CD4-positive, alpha-beta T cell treated with Interferon gamma for 1 hour (primary cell): ENCODE measurements around the gene PPP2R3A.
A peak's percentile ranks its signal among the peaks of the same experiment; 100 is the strongest.
"Not testable (repeated sequence)": the region's sequence is repeated elsewhere in the genome, so short reads cannot be mapped to it uniquely, and the experiment has no call there.

ENCODE experiments used
- DNase-seq: peaks from one replicate; pipeline ENCODE4 v3.0.0-alpha.2; 2020

PPP2R3A gene, protein sequence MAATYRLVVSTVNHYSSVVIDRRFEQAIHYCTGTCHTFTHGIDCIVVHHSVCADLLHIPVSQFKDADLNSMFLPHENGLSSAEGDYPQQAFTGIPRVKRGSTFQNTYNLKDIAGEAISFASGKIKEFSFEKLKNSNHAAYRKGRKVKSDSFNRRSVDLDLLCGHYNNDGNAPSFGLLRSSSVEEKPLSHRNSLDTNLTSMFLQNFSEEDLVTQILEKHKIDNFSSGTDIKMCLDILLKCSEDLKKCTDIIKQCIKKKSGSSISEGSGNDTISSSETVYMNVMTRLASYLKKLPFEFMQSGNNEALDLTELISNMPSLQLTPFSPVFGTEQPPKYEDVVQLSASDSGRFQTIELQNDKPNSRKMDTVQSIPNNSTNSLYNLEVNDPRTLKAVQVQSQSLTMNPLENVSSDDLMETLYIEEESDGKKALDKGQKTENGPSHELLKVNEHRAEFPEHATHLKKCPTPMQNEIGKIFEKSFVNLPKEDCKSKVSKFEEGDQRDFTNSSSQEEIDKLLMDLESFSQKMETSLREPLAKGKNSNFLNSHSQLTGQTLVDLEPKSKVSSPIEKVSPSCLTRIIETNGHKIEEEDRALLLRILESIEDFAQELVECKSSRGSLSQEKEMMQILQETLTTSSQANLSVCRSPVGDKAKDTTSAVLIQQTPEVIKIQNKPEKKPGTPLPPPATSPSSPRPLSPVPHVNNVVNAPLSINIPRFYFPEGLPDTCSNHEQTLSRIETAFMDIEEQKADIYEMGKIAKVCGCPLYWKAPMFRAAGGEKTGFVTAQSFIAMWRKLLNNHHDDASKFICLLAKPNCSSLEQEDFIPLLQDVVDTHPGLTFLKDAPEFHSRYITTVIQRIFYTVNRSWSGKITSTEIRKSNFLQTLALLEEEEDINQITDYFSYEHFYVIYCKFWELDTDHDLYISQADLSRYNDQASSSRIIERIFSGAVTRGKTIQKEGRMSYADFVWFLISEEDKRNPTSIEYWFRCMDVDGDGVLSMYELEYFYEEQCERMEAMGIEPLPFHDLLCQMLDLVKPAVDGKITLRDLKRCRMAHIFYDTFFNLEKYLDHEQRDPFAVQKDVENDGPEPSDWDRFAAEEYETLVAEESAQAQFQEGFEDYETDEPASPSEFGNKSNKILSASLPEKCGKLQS (N-terminal part only)

DNA sequence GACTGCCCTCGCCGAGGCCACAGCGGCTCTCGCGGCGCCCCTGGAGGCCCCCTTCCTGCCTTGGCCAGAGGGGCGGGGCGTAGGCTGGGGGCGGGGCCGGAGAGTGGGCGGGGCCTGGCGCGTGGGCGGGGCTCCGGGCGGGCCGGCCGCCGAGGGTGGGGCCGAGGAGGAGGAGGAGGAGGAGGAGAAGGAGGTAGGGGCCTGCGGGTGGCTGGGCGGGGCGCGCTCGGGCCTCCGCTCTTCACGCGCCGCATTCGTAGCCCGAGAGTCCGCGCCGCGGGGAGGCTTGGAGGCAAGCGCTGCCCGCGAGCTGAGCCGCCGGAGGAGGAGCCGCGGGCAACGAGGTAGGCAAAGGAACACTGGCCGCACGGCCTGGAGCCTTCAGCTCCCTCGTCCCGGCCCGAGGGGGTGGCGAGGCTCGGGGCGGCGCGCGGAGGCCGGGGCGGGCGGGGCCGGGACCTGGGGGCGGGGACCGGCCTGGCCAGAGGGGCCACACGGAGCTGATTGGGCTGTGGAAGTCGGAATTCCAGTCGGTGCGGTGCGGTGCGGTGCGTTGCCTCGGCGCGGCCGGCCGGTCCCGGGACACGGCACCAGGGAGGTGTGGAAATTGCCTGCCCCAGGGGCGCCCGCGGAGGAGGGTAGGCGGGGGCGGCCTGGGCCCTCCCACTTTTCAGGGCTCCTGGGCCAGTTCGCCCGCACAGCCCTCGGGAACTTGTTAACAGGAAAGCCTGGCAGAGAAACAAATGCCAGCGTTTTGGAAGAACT is at the start of gene PPP2R3A:
Gene PPP2R3A (plus strand): TSS at position 223 of the 765 bp plus-strand sequence. CDS start 35,771 bp downstream, outside the sequence.
- peak; percentile 79 for DNase-seq

DNA sequence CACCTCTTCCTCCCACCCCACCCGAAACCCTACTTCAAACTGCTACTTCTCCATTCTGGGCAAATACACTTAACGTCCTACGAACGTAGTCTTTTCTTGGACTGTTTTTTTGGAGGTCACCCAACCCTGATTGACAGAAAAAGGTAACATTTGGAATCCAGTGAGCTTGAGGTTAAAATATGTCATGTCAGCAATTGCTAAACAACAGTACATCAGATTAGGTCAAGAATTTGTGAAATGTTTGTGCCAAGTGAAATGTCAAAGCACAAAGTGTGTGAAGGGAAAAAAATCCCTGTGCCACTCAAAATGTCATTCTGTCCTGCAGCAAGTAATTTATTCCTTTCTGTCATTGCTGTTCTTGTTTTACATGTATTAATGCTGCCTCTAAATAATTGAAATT is 49.2 kb upstream of the PPP2R3A start:
- no peak for DNase-seq

DNA sequence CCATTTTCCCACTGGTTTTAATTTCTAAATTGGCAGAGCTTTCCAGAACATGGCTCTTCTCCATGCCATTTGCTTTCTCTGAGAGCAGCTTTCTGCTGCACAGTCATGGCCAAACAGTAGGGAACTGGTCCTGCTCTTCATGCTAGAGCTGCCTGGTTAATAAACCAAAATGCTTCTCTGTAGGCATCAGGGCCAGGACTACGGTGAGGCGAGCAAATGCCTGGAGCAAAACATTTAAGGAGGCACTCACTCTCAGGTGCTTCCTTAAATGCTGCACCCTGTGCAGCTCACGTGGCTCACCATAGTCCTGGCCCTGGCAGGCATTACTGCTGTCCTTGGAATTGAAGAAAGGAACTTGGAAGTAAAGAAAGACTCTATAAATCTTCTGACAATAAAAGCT is 48.5 kb upstream of the PPP2R3A start:
- DNase-seq, result no peak

DNA sequence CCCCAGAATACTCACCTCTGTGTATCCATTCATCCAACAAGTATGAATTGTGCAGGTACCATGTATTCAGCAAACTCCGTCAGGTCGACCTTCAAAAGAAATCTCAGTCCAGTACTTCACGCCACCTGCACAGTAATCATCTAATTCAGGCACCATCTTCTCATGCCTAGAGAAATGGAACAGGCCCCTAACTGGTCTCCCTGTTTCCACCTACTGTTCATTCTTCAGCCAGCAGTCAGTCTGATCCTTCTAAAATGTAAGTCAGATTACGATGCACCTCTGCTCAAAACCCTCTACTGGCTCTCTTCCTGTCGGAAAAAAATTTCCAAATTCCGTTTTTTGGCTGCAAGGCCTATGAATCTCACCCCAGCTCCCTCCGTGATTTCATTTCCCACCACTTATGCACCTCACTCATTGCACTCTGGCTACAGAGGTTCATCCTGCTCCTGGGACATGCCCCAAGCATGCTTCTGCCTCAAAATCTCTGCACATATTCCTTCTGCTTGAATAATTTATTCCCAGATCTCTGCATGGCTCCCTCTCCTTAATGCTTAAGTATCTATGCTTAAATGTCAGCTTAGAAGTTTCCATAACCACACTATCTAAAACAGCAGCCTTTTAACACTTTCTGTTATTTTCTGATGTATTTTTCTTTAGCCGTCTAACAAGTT is 47.5 kb upstream of the PPP2R3A start:
- DNase-seq, result no peak

DNA sequence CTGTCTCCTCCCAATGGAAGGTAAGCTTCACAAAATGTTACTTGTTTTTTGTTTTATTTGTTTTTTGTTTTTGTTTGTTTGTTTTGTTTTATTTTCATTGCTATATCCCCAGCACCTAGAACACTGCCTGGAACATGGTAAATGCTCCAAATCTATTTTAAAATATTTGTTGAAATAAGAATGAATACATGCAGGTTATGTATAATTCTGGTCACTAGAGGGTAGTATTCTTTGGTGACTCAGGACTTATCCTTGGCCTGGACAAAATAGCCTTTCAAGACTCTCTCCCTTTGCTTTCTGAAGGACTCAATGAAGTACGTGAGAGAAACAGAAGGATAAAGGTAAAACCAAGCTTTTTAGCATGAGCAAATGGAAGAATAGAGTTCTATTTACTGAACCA is 46.9 kb upstream of the PPP2R3A start:
- no peak for DNase-seq

DNA sequence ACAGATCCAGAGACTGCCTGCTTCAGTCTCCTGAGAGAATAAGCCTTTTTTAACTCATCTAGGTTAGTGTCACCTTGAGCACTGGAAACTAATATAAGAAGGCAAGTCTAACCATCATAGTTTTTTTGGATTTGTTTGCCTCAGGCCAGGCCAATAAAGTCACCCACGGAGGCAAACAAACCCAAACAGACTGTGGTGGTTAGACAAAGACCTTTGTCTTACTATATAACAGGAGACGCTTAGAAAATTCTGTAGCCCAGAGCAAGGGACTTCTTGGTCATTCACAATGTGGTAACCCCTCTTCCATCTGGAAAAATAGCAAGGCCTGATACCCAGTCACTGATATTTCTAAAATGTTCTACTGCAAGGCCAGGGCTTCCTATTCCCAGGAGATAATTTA is 45.3 kb upstream of the PPP2R3A start:
- DNase-seq, result no peak

DNA sequence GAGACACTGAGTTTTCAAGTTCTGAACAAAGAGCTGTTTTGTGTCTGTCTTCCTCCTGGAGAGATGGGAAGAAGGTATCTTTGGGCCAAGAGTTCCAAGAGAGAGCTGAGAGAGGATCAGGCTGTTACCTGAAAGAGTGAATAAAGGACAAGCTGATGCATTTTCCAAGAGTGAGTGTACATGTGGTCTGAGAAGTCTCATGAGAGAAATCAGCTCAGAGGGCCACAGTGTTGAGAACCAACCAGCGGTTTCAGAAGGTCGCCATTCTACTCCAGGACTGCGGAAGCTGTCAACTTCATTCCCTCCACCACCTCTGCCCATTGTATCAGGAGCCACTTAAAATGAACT is 42.7 kb upstream of the PPP2R3A start:
- DNase-seq, result no peak

DNA sequence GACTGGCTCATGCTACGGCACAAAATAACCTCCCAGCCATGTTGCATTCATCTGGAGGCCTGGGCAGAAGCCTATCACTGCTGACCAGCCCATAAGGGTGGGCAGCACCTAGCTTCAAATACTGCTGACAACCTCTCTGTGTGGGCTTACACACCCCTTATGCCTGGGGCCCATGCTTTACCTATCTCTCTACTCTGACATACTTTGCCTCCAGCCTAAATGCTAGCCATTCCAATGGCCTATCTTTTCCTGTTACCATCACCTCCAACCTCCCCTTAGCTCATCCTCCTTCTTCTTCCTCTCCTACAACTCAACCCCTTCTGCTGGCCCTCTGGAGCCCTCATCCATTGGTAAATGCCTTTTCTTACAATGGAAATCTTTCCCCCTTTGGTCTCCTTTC is 41.0 kb upstream of the PPP2R3A start:
- no peak for DNase-seq

DNA sequence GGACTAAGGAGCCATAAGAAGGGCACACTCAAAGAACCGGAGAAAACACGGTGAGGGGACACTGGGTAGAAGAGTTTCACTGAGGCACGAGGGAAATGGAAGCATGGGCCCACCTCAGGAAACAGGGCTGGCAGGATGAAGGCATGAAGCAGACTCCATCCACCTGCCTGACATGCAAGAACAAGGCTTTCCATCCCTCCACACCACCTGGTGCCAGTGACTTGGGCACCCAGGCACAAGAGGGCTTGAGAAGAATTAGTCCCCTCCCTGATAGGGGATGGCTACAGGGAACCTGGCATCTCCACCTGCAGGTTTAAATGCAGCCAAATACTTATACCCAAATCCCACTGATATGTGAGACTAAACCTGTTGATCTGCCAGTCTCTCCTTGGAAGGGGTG is 38.9 kb upstream of the PPP2R3A start:
- no peak for DNase-seq

DNA sequence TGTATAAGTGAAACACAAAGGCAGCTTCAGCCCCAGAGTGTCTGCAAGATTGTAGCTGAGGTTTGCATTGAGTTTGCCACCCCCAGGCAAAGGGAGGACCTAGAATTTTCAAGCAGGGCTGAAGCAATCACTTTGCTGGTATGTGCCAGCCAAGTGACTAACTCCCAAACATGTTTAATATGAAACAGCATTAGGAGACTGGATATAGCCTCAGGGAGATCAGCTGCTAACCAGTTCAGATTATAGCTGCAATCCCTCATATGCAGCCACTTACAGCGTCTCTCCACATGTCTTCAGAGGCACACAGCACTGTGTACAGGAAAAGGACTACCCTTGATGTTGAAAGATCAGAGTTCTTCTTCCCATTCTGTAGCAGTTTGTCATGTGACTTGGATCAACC is 38.4 kb upstream of the PPP2R3A start:
- DNase-seq, result no peak

DNA sequence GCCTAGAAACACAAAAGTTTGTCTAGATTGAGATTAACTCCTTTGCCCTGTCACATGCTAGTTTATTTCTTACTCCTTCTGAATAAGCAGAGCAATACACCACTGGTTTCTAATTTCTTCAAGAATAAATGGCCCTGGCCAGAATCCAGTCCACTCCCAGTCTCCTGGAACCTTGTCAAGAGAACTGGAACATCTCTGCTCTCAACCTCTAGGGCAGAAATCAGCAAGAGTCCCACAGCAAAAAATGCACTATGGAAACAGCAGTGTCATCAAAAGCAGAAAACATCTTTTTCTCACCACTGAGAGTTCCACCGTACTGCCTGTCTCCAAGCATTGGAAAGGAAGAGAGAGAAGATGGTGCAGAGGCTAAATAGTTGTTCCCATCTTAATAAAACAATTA is 35.9 kb upstream of the PPP2R3A start:
- DNase-seq, result no peak

DNA sequence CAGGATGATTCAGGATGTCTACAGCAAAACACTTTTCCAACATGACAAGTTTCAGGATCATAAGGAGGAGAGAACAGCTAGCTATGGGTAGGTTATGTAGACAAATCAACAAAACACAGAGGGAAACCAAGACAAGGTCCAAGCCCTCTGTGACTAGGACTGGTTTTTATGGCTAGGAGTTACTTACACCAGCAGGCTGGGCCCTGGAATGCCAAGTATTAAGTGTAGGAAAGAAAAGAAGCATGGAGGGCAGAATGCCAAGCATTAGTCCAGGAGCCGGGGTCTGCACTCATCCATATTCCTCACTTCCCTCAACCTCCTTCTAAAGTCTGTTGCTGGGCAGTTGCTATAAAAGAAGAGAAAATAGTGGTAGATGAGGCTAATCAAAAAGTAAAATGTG is 35.3 kb upstream of the PPP2R3A start:
- no peak for DNase-seq

DNA sequence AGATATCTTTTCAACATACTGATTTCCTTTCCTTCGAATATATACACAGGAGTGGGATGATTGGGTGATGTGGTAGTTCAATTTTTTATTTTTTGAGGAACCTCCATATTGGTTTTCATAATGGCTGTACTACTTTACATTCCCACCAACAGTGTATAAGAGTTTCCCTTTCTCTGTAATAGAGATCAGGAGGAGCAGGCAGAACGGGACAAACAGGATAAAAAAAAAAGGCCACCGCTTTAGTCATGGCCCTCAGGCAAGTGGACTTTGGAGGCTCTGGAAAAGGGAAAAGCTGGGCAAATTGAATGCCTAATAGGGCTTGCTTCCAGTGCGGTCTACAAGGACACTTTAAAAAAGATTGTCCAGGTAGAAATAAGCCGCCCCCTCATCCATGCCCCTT is 30.4 kb upstream of the PPP2R3A start:
- DNase-seq, result not testable (repeated sequence)

DNA sequence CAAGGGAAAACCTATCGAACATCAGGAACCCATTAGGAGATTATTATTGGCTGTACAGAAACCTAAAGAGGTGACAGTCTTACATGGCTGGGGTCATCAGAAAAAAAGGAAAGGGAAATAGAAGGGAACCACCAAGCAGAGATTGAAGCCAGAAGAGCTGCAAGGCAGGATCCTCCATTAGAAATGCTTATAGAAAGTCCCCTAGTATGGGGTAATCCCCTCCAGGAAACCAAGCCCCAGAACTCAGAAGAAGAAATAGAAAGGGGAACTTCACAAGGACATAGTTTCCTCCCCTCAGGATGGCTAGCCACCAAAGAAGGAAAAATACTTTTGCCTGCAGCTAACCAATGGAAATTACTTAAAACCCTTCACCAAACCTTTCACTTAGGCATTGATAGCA is 27.8 kb upstream of the PPP2R3A start:
- DNase-seq, result not testable (repeated sequence)

DNA sequence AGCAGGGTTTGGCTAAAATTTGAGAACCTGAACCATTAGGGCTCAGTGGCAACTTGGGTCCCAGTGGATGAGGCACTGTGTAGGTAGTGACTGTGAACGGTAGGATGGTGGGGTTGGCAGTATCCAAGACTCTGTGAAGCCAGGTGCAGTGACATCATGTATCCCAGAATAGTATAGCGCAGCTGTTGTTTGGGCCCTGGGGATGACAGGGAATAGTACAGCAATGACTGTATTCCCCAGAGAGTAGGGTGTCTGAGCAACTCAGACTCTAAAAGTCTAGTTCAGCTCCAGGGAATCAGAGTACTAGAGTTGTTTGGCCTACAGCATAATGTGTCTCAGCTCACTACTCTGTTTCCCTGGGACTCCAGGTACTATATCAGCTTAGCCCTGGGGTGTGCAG is 20.7 kb upstream of the PPP2R3A start:
- DNase-seq, result no peak

DNA sequence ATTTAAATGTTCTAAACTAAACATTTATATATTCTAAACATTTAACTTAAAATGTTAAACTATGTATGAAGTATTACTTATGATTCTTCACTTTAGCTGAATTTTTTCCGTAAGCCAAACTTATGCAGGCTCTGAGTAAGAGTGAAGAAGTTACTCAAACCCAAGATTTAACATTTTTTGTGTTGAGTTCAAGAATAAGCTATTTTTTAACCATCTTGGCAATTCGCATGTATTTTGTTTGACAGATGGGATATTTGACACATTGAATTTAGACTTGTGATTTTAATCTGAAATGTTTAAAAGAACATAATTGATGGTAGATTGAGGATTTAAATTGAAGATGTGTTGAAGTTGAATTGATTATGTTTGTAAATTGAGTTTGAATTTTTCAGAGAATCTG is 14.6 kb upstream of the PPP2R3A start:
- DNase-seq, result no peak

DNA sequence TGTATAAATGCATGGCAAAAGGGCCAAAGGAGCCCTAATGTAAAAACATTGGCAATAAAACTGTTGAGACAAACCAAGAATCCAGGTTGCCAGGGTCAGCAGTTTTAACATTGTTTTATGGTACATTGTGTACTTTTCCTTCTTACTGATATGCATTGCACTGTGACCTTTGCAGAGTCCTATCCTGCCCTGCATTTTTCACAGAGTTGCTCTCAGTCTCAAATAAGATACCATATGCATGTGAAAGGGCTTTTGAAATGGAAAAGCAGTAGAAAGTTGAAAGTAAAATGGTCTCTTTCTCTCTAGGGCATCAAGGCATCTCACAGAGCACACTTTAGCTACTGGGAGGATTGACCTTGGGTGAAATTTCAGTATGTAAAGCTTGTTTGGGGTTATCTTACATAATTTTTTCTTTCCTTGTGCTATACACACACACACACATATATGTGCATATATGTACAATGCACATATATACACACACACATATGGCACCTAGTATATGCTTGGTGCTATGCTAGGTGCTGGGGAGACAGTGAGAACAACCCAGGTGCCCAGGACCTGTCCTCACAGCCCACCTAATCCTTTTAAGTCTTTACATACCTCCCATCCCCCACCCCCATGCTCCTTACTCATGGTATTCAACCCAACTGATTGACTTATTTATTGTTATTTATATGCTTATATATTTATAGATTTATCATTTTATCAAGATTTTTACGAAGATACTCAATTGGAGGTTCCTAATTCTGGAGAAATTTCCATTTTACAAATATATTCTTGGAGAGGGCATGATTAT is 1.2 kb upstream of the PPP2R3A start:
- no peak for DNase-seq

DNA sequence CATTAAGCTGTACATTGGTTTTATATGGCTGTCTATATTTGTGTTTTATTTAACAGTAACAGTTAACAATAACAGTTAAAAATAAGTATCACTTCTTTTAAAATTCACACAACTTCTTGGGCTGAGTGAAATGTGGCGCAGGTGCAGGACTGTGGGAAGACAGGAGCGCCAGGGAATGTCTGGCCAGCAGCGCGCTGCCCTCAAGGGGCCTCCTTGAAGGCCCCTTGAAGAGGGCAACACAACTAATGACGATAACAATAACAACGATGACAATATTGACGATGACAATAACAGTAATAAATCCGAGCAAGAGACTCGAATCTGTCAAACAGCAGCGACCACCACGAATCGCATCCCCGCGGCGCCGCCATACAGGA is 411 bp upstream of the PPP2R3A start:
- no peak for DNase-seq

DNA sequence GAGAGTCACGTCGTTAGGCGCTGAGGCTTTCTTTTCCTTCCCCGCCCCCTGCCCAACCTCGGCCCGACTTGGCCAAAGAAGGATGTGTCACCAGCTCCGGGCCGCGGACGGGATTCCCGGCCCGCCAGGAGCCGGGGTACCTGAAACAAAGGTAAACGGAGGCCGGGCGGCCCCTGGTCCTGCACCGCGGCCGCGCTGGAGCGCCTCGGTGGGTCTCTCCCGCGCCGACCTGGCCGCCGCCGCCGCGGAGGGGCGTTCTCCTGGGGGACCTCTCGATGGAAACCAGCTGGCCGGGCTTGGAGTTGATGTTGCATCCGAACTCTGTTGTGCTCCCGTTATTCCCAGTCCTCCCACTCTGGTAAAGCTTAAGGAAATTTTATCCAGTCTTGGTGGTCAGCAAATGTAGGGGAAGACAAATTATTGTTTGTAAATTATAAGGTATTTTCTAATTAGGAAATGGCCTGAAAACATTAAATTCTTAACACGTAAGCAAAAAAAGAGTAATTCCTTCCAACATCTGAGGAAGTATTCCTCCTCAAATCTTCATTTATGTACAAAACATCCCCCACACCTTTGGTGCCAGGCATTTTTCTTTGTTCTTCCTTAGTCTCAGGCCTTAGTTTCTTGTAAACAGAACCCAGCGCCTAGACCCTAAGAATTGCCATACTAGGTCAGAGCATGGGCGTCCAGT is 888 bp downstream of the PPP2R3A start:
- no peak for DNase-seq

DNA sequence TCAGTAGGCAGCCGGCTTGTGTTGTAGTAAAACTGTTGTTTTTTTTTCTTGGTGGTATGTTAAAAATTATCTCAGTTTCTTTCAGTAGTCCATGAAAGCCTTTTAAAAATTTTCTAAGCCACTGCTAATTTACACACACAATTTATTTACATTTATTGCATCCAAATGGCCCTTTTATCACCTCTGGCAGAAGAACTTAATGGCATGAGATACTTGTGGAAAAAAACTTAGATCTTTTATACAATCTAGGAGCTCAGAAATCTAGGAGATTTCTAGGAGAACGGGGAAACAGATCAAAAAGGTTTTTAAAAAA is 1.4 kb downstream of the PPP2R3A start:
- no peak for DNase-seq

DNA sequence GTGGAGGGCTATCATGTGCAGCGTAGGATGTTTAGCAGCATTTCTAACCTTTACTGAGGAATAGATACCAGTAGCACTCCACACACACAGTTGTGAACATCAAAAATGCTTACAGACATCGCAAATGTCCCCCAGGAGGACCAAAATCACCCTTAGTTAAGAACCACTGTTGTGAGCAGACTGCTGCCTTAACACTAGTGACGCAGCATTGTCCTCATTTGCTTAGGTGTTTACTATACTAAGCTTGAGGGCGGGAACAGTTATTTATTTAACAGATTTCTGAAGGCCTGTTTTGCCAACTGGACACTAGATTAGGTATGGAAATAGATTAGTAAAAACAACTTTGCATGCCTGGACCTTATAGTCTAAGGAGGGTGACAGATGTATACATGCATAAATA is 2.3 kb downstream of the PPP2R3A start:
- no peak for DNase-seq
